Left lung (tissue), 10 donors: ENCODE measurements around the gene LAMTOR5. TPM values are rescaled to one million over a fixed set of nuclear protein-coding genes. Genes with fewer than 3 reads are reported as not detected.

Source experiments
- ATAC-seq: fragments of 200-7000 bp; cut with Tn5 transposase; one replicate; pipeline ENCODE4 v1.9.1; 2020; ENCODE audit warnings: moderate library complexity
- DNase-seq, 4 donors: peaks; one replicate each; pipeline ENCODE4 v3.0.0-alpha.2; 2013 to 2020
- H3K27ac ChIP-seq, 2 donors: fragments of 200-600 bp; sonication (generic) in 1 of 2; one replicate each; pipeline versions ENCODE4 v1.5.0 to v1.8.0; 2020 to 2021
- H3K27me3 ChIP-seq, 2 donors: fragments of 200-600 bp; sonication (generic) in 1 of 2; one replicate each; pipeline versions ENCODE4 v1.5.0 to v1.8.0; 2020 to 2021
- H3K36me3 ChIP-seq, 2 donors: fragments of 200-600 bp; sonication (generic) in 1 of 2; one replicate each; pipeline versions ENCODE4 v1.5.0 to v1.8.0; 2020 to 2021
- H3K4me1 ChIP-seq, 2 donors: fragments of 200-600 bp; one replicate each; pipeline ENCODE4 v1.8.0; 2021
- H3K4me3 ChIP-seq, 2 donors: fragments of 200-600 bp; sonication (generic) in 1 of 2; one replicate each; pipeline versions ENCODE4 v1.5.0 to v1.8.0; 2020 to 2021; ENCODE audit warnings: mild to moderate bottlenecking in 1 of 2
- H3K9me3 ChIP-seq, 2 donors: fragments of 200-600 bp; sonication (generic) in 1 of 2; one replicate each; pipeline versions ENCODE4 v1.5.0 to v1.8.0; 2020 to 2021
- CTCF ChIP-seq, 2 donors: fragments of 200-600 bp; sonication (generic) in 1 of 2; IDR thresholded peaks; one replicate each; pipeline versions ENCODE4 v1.5.0 to v1.8.0; 2021; ENCODE audit warnings: antibody characterized with exemption in 2 of 2
- intact Hi-C, 2 donors: fragments of 100-400 bp; cut with DNase I; formaldehyde crosslinking; loops; one replicate each; pipeline versions ENCODE4 v1.11.2 to v1.14.2; 2022
- polyA plus RNA-seq, 6 donors: library from polyadenylated mRNA; unstranded; fragments of 120-200 nt; gene quantifications; one replicate each; pipeline ENCODE4 v1.2.1, GENCODE V29; 2013; ENCODE audit not compliant: insufficient read length in 6 of 6
- total RNA-seq, 2 donors: library from RNA; stranded (reverse); fragmentation: NEBNext Ultra II Directional; extraction: Animal tissue kit (Norgen Biotek cat#: 25700); gene quantifications; one replicate each; pipeline ENCODE4 v1.2.1, GENCODE V29; 2021
- donor health status: DM: no; HTN: yes; CAD: no.
- donor health status: DM: no; HTN: no; CAD: no.

LAMTOR5 gene
- total and polyA plus RNA-seq, 8 donors: 112 to 145 (median 119) TPM

GRCh38 chr1:110454328-110454727 lies 46.8 kb upstream of the LAMTOR5 start:
- Histone ChIP-seq H3K36me3 (no peaks in the 10 kb centered on the region), H3K27ac (no peak overlapping the region), H3K9me3 (no peaks in the 10 kb centered on the region), H3K4me3 (no peak overlapping the region), H3K27me3 (peaks cover 0 to 4% of the 10 kb centered on the region in 2 donors), H3K4me1 (no peaks in the 10 kb centered on the region)
- no peak for TF ChIP-seq CTCF (IDR thresholded peaks at IDR 0.05)
- intact Hi-C loops: no loop called here
- DNase-seq (no peak), ATAC-seq (no peak)

- H3K4me3 ChIP-seq: no peak overlapping the region
- no peak for ATAC-seq
- no peak overlapping the region for H3K27ac ChIP-seq
- no peaks in the 10 kb centered on the region for H3K36me3 ChIP-seq
- H3K9me3 ChIP-seq: no peaks in the 10 kb centered on the region
- H3K27me3 ChIP-seq: peaks cover 0 to 4% of the 10 kb centered on the region in 2 donors
- DNase-seq: no peak
- intact Hi-C loops: no loop called here
- TF ChIP-seq CTCF (IDR thresholded peaks at IDR 0.05): no peak
- no peaks in the 10 kb centered on the region for H3K4me1 ChIP-seq
These were observed 46.3 kb upstream of the LAMTOR5 start for GRCh38 chr1:110453829-110454228.

GRCh38 chr1:110452330-110452729 lies 44.8 kb upstream of the LAMTOR5 start:
- H3K4me1 ChIP-seq: no peaks in the 10 kb centered on the region
- H3K27ac ChIP-seq: no peak overlapping the region
- ATAC-seq (no peak), DNase-seq (no peak)
- H3K36me3 ChIP-seq: no peaks in the 10 kb centered on the region
- intact Hi-C loops: no loop called here
- H3K9me3 ChIP-seq: no peaks in the 10 kb centered on the region
- peaks cover 0 to 4% of the 10 kb centered on the region in 2 donors for H3K27me3 ChIP-seq
- no peak for TF ChIP-seq CTCF (IDR thresholded peaks at IDR 0.05)
- no peak overlapping the region for H3K4me3 ChIP-seq

- no peak within 1 kb of the TSS for H3K4me3 ChIP-seq
- ATAC-seq: no peak
- TF ChIP-seq CTCF (IDR thresholded peaks at IDR 0.05): no peak
- no peaks in the 10 kb centered on the region for H3K36me3 ChIP-seq
- no peak for DNase-seq
- peaks cover 0 to 4% of the 10 kb centered on the region in 2 donors for H3K27me3 ChIP-seq
- no peaks in the 10 kb centered on the region for H3K9me3 ChIP-seq
- H3K4me1 ChIP-seq: no peaks in the 10 kb centered on the region
- intact Hi-C loops: no loop called here
- H3K27ac ChIP-seq: no peak within 1 kb of the TSS
These were observed 43.4 kb upstream of the LAMTOR5 start, which contains the start of gene PROK1 for GRCh38 chr1:110450929-110451328. PROK1 (plus strand) TSS chr1:110451149; CDS start chr1:110451217, 68 bp downstream.

- no peaks in the 10 kb centered on the region for H3K4me1 ChIP-seq
- H3K9me3 ChIP-seq: no peaks in the 10 kb centered on the region
- no peak overlapping the region for H3K27ac ChIP-seq
- no peak for DNase-seq
- H3K36me3 ChIP-seq: no peaks in the 10 kb centered on the region
- no peak overlapping the region for H3K4me3 ChIP-seq
- intact Hi-C loops: no loop called here
- peaks cover 0 to 4% of the 10 kb centered on the region in 2 donors for H3K27me3 ChIP-seq
- no peak for TF ChIP-seq CTCF (IDR thresholded peaks at IDR 0.05)
- no peak for ATAC-seq
These were observed 42.5 kb upstream of the LAMTOR5 start for GRCh38 chr1:110449661-110450651.
